Ascending aorta (tissue), 2 donors: ENCODE data around the gene INTU. TPM values are rescaled to one million over a fixed set of nuclear protein-coding genes. Genes with fewer than 3 reads are reported as not detected.
A peak's percentile ranks its signal among the peaks of the same experiment; 100 is the strongest.

Source experiments
- DNase-seq, 2 donors: peaks; one replicate each; pipeline ENCODE4 v3.0.0-alpha.2; 2019; ENCODE audit warnings: low spot score in 2 of 2
- H3K27ac ChIP-seq, 2 donors: fragments of 200-600 bp; sonication (generic); one replicate each; pipeline ENCODE4 v1.5.1; 2016 to 2017; ENCODE audit warnings: mild to moderate bottlenecking in 1 of 2
- H3K27me3 ChIP-seq: fragments of 200-600 bp; sonication (generic); one replicate; pipeline ENCODE4 v1.5.1; 2017
- H3K36me3 ChIP-seq, 2 donors: fragments of 200-600 bp; sonication (generic); one replicate each; pipeline ENCODE4 v1.5.1; 2016
- H3K4me1 ChIP-seq, 2 donors: fragments of 200-600 bp; sonication (generic); one replicate each; pipeline ENCODE4 v1.5.1; 2016 to 2017; ENCODE audit warnings: mild to moderate bottlenecking in 1 of 2
- H3K4me3 ChIP-seq, 2 donors: fragments of 200-600 bp; sonication (generic); one replicate each; pipeline ENCODE4 v1.5.1; 2016 to 2017; ENCODE audit warnings: mild to moderate bottlenecking in 1 of 2
- H3K9me3 ChIP-seq, 2 donors: fragments of 200-600 bp; sonication (generic); one replicate each; pipeline ENCODE4 v1.5.1; 2016
- intact Hi-C: fragments of 100-400 bp; cut with DNase I; formaldehyde crosslinking; loops from one replicate; pipeline ENCODE4 v1.15.1; 2023
- total RNA-seq: library from RNA; depleted of rRNA; stranded (reverse); fragments of >200 nt; gene quantifications from one replicate; pipeline ENCODE4 v1.1.0, GENCODE V29; 2016
- TF ChIP-seq, protein P1 (sequence below), 3 experiments: fragments of 200-600 bp in 2 of 3; fragments of 450-650 bp in 1 of 3; sonication (generic) in 2 of 3; IDR thresholded peaks; one replicate each; pipeline ENCODE4 v1.5.1; 2016 to 2019; ENCODE audit warnings: antibody characterized with exemption in 3 of 3, mild to moderate bottlenecking in 1 of 3, moderate library complexity in 1 of 3

The INTU gene
- total RNA-seq, 1 donor from 2014 or later = 3.1 TPM

GRCh38 chr4:127629371-127629770 is 3.4 kb upstream of the INTU start:
- H3K36me3 ChIP-seq = no peaks in the 10 kb centered on the region
- TF ChIP-seq, protein P1, sequence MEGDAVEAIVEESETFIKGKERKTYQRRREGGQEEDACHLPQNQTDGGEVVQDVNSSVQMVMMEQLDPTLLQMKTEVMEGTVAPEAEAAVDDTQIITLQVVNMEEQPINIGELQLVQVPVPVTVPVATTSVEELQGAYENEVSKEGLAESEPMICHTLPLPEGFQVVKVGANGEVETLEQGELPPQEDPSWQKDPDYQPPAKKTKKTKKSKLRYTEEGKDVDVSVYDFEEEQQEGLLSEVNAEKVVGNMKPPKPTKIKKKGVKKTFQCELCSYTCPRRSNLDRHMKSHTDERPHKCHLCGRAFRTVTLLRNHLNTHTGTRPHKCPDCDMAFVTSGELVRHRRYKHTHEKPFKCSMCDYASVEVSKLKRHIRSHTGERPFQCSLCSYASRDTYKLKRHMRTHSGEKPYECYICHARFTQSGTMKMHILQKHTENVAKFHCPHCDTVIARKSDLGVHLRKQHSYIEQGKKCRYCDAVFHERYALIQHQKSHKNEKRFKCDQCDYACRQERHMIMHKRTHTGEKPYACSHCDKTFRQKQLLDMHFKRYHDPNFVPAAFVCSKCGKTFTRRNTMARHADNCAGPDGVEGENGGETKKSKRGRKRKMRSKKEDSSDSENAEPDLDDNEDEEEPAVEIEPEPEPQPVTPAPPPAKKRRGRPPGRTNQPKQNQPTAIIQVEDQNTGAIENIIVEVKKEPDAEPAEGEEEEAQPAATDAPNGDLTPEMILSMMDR (IDR thresholded peaks at IDR 0.05) = no peak
- H3K27ac ChIP-seq = no peak overlapping the region
- intact Hi-C loops = no loop called here
- peaks cover 0 to 3% of the 10 kb centered on the region in 2 donors for H3K4me1 ChIP-seq
- H3K9me3 ChIP-seq = no peaks in the 10 kb centered on the region
- DNase-seq = no peak
- no peaks in the 10 kb centered on the region for H3K27me3 ChIP-seq
- no peak overlapping the region for H3K4me3 ChIP-seq

DNA sequence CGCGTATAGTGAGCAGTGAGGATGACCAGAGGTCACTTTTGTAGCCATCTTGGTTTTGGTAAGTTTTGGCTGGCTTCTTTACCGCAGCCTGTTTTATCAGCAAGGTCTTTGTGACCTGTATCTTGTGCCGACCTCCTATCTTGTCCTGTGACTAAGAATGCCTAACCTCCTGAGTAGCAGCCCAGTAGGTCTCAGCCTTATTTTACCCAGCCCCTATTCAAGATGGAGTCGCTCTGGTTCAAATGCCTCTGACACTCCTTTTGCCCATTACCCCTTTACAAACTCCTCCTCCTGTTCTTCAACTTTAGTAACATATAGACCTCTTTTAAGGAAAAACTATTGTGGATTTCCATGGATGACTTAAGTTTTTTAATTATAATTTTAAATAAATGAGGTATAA is 2.6 kb upstream of the INTU start:
- no peak for DNase-seq
- no peak overlapping the region for H3K27ac ChIP-seq
- no peaks in the 10 kb centered on the region for H3K36me3 ChIP-seq
- no peaks in the 10 kb centered on the region for H3K9me3 ChIP-seq
- peaks cover 0 to 3% of the 10 kb centered on the region in 2 donors for H3K4me1 ChIP-seq
- intact Hi-C loops = loop anchor here (10.0 kb wide), 2 partner anchors 245 to 435 kb away; partner anchors contain the start of gene LARP1B
- no peaks in the 10 kb centered on the region for H3K27me3 ChIP-seq
- no peak overlapping the region for H3K4me3 ChIP-seq
- TF ChIP-seq, protein P1 (IDR thresholded peaks at IDR 0.05) = no peak

- Histone ChIP-seq H3K27ac (no peak overlapping the region), H3K9me3 (no peaks in the 10 kb centered on the region), H3K27me3 (no peaks in the 10 kb centered on the region), H3K36me3 (no peaks in the 10 kb centered on the region), H3K4me3 (no peak overlapping the region), H3K4me1 (peaks cover 0 to 3% of the 10 kb centered on the region in 2 donors)
- TF ChIP-seq, protein P1 (IDR thresholded peaks at IDR 0.05) = no peak
- no peak for DNase-seq
- intact Hi-C loops = loop anchor here (10.0 kb wide), 2 partner anchors 243 to 433 kb away; partner anchors contain the start of gene LARP1B
Measured at GRCh38 chr4:127631420-127631819, 1.3 kb upstream of the INTU start.

DNA sequence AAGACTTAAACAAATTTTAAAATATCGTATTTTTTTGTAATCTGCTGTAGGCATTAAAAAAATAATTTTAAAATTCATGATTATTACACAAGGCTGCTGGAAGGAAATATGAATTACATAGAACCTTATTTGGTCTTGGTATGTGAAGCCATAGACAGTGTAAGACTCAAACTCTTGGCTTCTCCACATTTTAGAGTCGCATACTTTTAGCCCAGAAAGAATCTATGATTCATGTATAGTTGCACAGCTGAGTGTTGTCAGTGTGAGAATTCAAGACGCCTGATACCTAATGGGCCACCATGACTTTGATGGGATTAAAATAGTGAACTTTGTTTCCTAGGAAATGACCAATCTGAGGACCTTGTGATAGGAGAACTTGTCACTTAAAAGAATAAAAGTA is 1.4 kb downstream of the INTU start:
- Histone ChIP-seq H3K4me1 (peaks cover 0 to 3% of the 10 kb centered on the region in 2 donors), H3K36me3 (no peaks in the 10 kb centered on the region), H3K27me3 (no peaks in the 10 kb centered on the region), H3K27ac (peak overlapping the region in 1 of 2 donors; percentile 41), H3K9me3 (no peaks in the 10 kb centered on the region), H3K4me3 (peak overlapping the region; percentile 60 to 79)
- intact Hi-C loops = loop anchor here (10.0 kb wide), 2 partner anchors 241 to 431 kb away; partner anchors contain the start of gene LARP1B
- TF ChIP-seq, protein P1 (IDR thresholded peaks at IDR 0.05) = no peak
- no peak for DNase-seq

DNA sequence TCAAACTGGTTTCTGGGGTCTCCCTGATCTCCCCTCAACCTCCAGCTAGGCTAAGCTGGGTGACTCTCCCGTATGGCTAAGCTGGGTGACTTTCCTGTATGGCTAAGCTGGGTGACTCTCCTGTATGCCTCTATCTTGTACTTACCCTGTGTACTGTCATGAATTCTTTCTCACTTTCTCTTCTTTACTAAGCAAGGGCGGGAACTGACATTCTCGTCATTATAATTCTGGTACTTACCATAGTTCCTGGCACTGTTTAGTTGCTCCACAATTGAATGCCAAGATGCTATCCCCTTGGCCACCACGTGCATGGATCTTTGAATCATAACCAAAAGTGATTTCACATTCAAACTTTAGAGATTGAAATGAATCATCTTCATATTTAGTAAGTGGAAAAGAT is 8.8 kb downstream of the INTU start:
- no peak overlapping the region for H3K27ac ChIP-seq
- no peaks in the 10 kb centered on the region for H3K36me3 ChIP-seq
- intact Hi-C loops = no loop called here
- no peaks in the 10 kb centered on the region for H3K4me1 ChIP-seq
- H3K4me3 ChIP-seq = no peak overlapping the region
- TF ChIP-seq, protein P1 (IDR thresholded peaks at IDR 0.05) = no peak
- H3K9me3 ChIP-seq = no peaks in the 10 kb centered on the region
- H3K27me3 ChIP-seq = no peaks in the 10 kb centered on the region
- no peak for DNase-seq

- H3K4me1 ChIP-seq = no peaks in the 10 kb centered on the region
- H3K27ac ChIP-seq = no peak overlapping the region
- H3K36me3 ChIP-seq = no peaks in the 10 kb centered on the region
Measured at GRCh38 chr4:127642169-127642568, 9.4 kb downstream of the INTU start.

More at GRCh38 chr4:127642169-127642568, 9.4 kb downstream of the INTU start:
- Histone ChIP-seq H3K27me3 (no peaks in the 10 kb centered on the region), H3K9me3 (no peaks in the 10 kb centered on the region), H3K4me3 (peak overlapping the region in 1 of 2 donors; percentile 21)
- intact Hi-C loops = no loop called here
- TF ChIP-seq, protein P1 (IDR thresholded peaks at IDR 0.05) = no peak
- DNase-seq = no peak
